ENCODE measurements around the gene SHMT2. TPM values are rescaled to one million over a fixed set of nuclear protein-coding genes. Genes with fewer than 3 reads are reported as not detected.

SHMT2 gene
- total and polyA plus RNA-seq, 9 of the 15 experiments (the other 6 are each of a cell fraction or from before 2014, with no cell fraction given), result 46.1 to 319 (median 115) TPM

DNA sequence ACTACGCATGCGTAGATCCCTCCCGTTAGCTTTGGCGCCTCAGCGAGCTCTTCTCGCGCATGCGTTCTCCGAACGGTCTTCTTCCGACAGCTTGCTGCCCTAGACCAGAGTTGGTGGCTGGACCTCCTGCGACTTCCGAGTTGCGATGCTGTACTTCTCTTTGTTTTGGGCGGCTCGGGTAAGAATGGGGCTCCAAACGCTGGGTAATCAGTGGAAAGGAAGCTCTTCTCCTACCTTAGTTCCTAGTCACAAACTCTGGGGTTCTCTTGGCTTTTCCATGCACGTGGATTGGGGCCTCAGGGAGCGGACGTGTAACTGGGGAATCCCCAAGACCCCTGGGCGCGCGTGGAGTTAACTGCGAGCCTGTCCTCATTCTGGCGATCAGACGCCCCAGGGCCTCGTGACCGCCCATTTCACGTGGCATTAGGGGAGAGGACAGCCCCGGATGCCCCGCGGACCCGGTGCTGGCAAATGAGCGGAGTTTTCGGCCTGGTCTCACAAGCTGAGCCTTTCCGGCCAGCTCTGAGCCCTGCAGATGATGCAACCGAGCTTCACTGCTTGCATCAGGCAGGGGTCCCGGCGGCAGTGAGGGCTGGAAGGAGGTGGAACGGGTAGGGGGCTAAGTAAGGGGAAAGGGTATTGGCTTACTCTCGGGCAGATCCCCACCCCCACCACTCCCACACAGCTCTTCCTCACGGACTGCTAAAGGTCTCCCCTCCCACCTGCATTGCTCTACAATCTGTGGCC lies at the start of gene SHMT2 (continued):
- TF ChIP-seq MXD1 (CRISPR knock-in tag; IDR thresholded peaks at IDR 0.05; ENCODE audit: borderline replicate concordance, poor library complexity, severe bottlenecking) (no peak), LEF1 (IDR thresholded peaks at IDR 0.05) (no peak), ZSCAN32 (CRISPR knock-in tag; IDR thresholded peaks at IDR 0.05) (peak; percentile 92), ZNF77 (CRISPR knock-in tag; IDR thresholded peaks at IDR 0.05) (no peak), RUNX1 (IDR thresholded peaks at IDR 0.05; ENCODE audit: low read depth) (no peak)
- TF ChIP-seq, protein P1, sequence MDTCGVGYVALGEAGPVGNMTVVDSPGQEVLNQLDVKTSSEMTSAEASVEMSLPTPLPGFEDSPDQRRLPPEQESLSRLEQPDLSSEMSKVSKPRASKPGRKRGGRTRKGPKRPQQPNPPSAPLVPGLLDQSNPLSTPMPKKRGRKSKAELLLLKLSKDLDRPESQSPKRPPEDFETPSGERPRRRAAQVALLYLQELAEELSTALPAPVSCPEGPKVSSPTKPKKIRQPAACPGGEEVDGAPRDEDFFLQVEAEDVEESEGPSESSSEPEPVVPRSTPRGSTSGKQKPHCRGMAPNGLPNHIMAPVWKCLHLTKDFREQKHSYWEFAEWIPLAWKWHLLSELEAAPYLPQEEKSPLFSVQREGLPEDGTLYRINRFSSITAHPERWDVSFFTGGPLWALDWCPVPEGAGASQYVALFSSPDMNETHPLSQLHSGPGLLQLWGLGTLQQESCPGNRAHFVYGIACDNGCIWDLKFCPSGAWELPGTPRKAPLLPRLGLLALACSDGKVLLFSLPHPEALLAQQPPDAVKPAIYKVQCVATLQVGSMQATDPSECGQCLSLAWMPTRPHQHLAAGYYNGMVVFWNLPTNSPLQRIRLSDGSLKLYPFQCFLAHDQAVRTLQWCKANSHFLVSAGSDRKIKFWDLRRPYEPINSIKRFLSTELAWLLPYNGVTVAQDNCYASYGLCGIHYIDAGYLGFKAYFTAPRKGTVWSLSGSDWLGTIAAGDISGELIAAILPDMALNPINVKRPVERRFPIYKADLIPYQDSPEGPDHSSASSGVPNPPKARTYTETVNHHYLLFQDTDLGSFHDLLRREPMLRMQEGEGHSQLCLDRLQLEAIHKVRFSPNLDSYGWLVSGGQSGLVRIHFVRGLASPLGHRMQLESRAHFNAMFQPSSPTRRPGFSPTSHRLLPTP (IDR thresholded peaks at IDR 0.05; ENCODE audit: borderline replicate concordance, extremely low read depth, insufficient read length), result no peak
- TF ChIP-seq, protein P2, sequence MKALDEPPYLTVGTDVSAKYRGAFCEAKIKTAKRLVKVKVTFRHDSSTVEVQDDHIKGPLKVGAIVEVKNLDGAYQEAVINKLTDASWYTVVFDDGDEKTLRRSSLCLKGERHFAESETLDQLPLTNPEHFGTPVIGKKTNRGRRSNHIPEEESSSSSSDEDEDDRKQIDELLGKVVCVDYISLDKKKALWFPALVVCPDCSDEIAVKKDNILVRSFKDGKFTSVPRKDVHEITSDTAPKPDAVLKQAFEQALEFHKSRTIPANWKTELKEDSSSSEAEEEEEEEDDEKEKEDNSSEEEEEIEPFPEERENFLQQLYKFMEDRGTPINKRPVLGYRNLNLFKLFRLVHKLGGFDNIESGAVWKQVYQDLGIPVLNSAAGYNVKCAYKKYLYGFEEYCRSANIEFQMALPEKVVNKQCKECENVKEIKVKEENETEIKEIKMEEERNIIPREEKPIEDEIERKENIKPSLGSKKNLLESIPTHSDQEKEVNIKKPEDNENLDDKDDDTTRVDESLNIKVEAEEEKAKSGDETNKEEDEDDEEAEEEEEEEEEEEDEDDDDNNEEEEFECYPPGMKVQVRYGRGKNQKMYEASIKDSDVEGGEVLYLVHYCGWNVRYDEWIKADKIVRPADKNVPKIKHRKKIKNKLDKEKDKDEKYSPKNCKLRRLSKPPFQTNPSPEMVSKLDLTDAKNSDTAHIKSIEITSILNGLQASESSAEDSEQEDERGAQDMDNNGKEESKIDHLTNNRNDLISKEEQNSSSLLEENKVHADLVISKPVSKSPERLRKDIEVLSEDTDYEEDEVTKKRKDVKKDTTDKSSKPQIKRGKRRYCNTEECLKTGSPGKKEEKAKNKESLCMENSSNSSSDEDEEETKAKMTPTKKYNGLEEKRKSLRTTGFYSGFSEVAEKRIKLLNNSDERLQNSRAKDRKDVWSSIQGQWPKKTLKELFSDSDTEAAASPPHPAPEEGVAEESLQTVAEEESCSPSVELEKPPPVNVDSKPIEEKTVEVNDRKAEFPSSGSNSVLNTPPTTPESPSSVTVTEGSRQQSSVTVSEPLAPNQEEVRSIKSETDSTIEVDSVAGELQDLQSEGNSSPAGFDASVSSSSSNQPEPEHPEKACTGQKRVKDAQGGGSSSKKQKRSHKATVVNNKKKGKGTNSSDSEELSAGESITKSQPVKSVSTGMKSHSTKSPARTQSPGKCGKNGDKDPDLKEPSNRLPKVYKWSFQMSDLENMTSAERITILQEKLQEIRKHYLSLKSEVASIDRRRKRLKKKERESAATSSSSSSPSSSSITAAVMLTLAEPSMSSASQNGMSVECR (CRISPR knock-in tag; IDR thresholded peaks at IDR 0.05), result peak; percentile 30; the same call in 1 of the 2 replicates

Data from K562 (cell line).